Neural progenitor cell (in vitro differentiated cells): ENCODE data around the gene SUDS3. TPM values are rescaled to one million over a fixed set of nuclear protein-coding genes. Genes with fewer than 3 reads are reported as not detected.

Source experiments
- DNase-seq: peaks from one replicate; pipeline ENCODE4 v3.0.0-alpha.2; 2016; ENCODE audit warnings: low spot score
- H2AFZ ChIP-seq: fragments of 200-600 bp; sonication (generic); replicated peaks from 2 replicates; pipeline ENCODE4 v1.6.1; 2016; ENCODE audit warnings: antibody characterized with exemption
- H3F3A ChIP-seq: fragments of 200-600 bp; sonication (generic); 2 replicates; pipeline ENCODE4 v1.6.1; 2016; ENCODE audit warnings: antibody characterized with exemption, low read depth
- H3K27ac ChIP-seq: fragments of 200-600 bp; sonication (generic); 2 replicates; pipeline ENCODE4 v1.5.1; 2016; ENCODE audit warnings: mild to moderate bottlenecking
- H3K27me3 ChIP-seq: fragments of 200-600 bp; sonication (generic); 2 replicates; pipeline ENCODE4 v1.6.1; 2016; ENCODE audit warnings: mild to moderate bottlenecking, moderate library complexity
- H3K36me3 ChIP-seq: fragments of 200-600 bp; sonication (generic); 2 replicates; pipeline ENCODE4 v1.5.1; 2016
- H3K4me1 ChIP-seq: fragments of 200-600 bp; sonication (generic); 2 replicates; pipeline ENCODE4 v1.6.1; 2016; ENCODE audit warnings: mixed run types
- H3K4me2 ChIP-seq: fragments of 200-600 bp; sonication (generic); 2 replicates; pipeline ENCODE4 v1.6.1; 2016
- H3K4me3 ChIP-seq: fragments of 200-600 bp; sonication (generic); 2 replicates; pipeline ENCODE4 v1.5.1; 2016
- H3K79me2 ChIP-seq: fragments of 200-600 bp; sonication (generic); 2 replicates; pipeline ENCODE4 v1.6.1; 2016; ENCODE audit warnings: low read depth
- H3K9ac ChIP-seq: fragments of 200-600 bp; sonication (generic); 2 replicates; pipeline ENCODE4 v1.6.1; 2016
- H3K9me3 ChIP-seq: fragments of 200-600 bp; sonication (generic); 2 replicates; pipeline ENCODE4 v1.5.1; 2016; ENCODE audit warnings: low read depth
- H4K20me1 ChIP-seq: fragments of 200-600 bp; sonication (generic); 2 replicates; pipeline ENCODE4 v1.6.1; 2016; ENCODE audit warnings: low read depth
- H3K27ac Mint-ChIP-seq: 3 replicates; pipeline ENCODE4 v1.8.0; 2021; ENCODE audit warnings: mixed read lengths
- H3K27me3 Mint-ChIP-seq: 2 replicates; pipeline ENCODE4 v1.8.0; 2022; ENCODE audit warnings: low read depth, mild to moderate bottlenecking, inconsistent platforms, moderate library complexity, mixed read lengths; ENCODE audit not compliant: insufficient read depth
- H3K36me3 Mint-ChIP-seq: 3 replicates; pipeline ENCODE4 v1.8.0; 2021; ENCODE audit warnings: mixed read lengths
- H3K4me1 Mint-ChIP-seq: 3 replicates; pipeline ENCODE4 v1.8.0; 2021; ENCODE audit warnings: mixed read lengths
- H3K4me3 Mint-ChIP-seq: 3 replicates; pipeline ENCODE4 v1.8.0; 2021; ENCODE audit warnings: mild to moderate bottlenecking, moderate library complexity, mixed read lengths
- H3K9me3 Mint-ChIP-seq: 3 replicates; pipeline ENCODE4 v1.8.0; 2020; ENCODE audit warnings: mixed read lengths
- CTCF ChIP-seq: fragments of 200-600 bp; sonication (generic); IDR thresholded peaks from 2 replicates; pipeline ENCODE4 v1.5.1; 2017; ENCODE audit warnings: antibody characterized with exemption, mild to moderate bottlenecking
- EZH2 ChIP-seq: fragments of 200-600 bp; sonication (generic); IDR thresholded peaks from 2 replicates; pipeline ENCODE4 v1.6.1; 2017; ENCODE audit warnings: antibody characterized with exemption, mild to moderate bottlenecking, moderate library complexity
- EZH2phosphoT487 ChIP-seq: fragments of 200-600 bp; sonication (generic); IDR thresholded peaks from 2 replicates; pipeline ENCODE4 v1.6.1; 2017; ENCODE audit warnings: antibody characterized with exemption
- total RNA-seq: library from RNA; depleted of rRNA; stranded (reverse); fragments of >200 nt; gene quantifications from 2 replicates; pipeline ENCODE4 v1.2.3, GENCODE V29; 2015; ENCODE audit warnings: low replicate concordance

Gene SUDS3
- total RNA-seq, 1 donor from 2014 or later: 64.3 TPM

GRCh38 chr12:118446247-118446646, 69.9 kb downstream of the SUDS3 start:
- no peak overlapping the region for H3K4me3 Mint-ChIP-seq
- no peak for DNase-seq

GRCh38 chr12:118447181-118447580, 70.8 kb downstream of the SUDS3 start:
- Mint-ChIP-seq H3K27me3 (peaks cover 3% of the 10 kb centered on the region), H3K36me3 (no peaks in the 10 kb centered on the region), H3K27ac (no peak overlapping the region)

More at GRCh38 chr12:118446247-118446646, 69.9 kb downstream of the SUDS3 start:
- H3K9ac ChIP-seq: no peak overlapping the region
- H3K36me3 Mint-ChIP-seq: no peaks in the 10 kb centered on the region
- no peak overlapping the region for H3K4me3 ChIP-seq
- H3K27me3 Mint-ChIP-seq: peaks cover 3% of the 10 kb centered on the region
- H3K4me2 ChIP-seq: no peak overlapping the region
- H3K27ac ChIP-seq: no peak overlapping the region
- H2AFZ ChIP-seq: no peak overlapping the region
- TF ChIP-seq EZH2 (no peak), CTCF (peak; percentile 10), EZH2phosphoT487 (no peak)
- H3K36me3 ChIP-seq: no peaks in the 10 kb centered on the region
- H3F3A ChIP-seq: no peaks in the 10 kb centered on the region
- H3K27me3 ChIP-seq: no peaks in the 10 kb centered on the region
- H3K79me2 ChIP-seq: no peaks in the 10 kb centered on the region
- no peak overlapping the region for H3K27ac Mint-ChIP-seq
- no peaks in the 10 kb centered on the region for H3K9me3 ChIP-seq
- no peaks in the 10 kb centered on the region for H4K20me1 ChIP-seq
- no peaks in the 10 kb centered on the region for H3K4me1 ChIP-seq
- H3K9me3 Mint-ChIP-seq: no peaks in the 10 kb centered on the region
- peaks cover 5% of the 10 kb centered on the region for H3K4me1 Mint-ChIP-seq

DNA sequence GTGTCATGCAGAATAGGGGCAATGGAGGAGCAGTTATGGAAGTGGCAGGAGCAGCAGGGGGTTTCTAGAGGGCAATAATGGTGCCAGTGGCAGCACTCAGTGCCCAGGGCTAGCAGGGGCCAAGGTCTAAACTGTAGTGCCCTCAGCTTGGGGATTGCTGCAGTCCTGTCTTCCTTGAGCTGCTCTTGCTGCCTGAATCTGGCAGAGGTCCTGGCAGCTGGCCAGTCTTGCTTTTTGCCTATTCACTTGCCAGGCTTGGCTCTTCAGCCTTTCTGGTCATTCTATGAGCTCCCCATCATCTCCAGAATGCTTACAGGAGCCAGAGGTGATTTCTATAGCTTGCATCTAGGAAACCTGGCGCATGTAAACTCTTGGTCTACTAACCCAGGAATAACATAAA, 72.0 kb downstream of the SUDS3 start:
- no peak overlapping the region for H3K4me3 Mint-ChIP-seq
- Histone ChIP-seq H3K9me3 (no peaks in the 10 kb centered on the region), H3K9ac (no peak overlapping the region), H3K4me1 (no peaks in the 10 kb centered on the region), H3K27ac (no peak overlapping the region), H3K4me2 (no peak overlapping the region), H3K36me3 (no peaks in the 10 kb centered on the region), H4K20me1 (no peaks in the 10 kb centered on the region), H2AFZ (no peak overlapping the region), H3K79me2 (no peaks in the 10 kb centered on the region), H3F3A (no peaks in the 10 kb centered on the region), H3K4me3 (no peak overlapping the region), H3K27me3 (no peaks in the 10 kb centered on the region)
- H3K9me3 Mint-ChIP-seq: no peaks in the 10 kb centered on the region
- no peak for TF ChIP-seq EZH2
- no peak for TF ChIP-seq CTCF
- no peak for TF ChIP-seq EZH2phosphoT487
- no peaks in the 10 kb centered on the region for H3K36me3 Mint-ChIP-seq
- no peak overlapping the region for H3K27ac Mint-ChIP-seq
- DNase-seq: no peak
- peaks cover 3% of the 10 kb centered on the region for H3K27me3 Mint-ChIP-seq
- H3K4me1 Mint-ChIP-seq: no peaks in the 10 kb centered on the region

More at GRCh38 chr12:118447181-118447580, 70.8 kb downstream of the SUDS3 start:
- H3K9me3 Mint-ChIP-seq: no peaks in the 10 kb centered on the region
- H3K36me3 ChIP-seq: no peaks in the 10 kb centered on the region
- TF ChIP-seq EZH2phosphoT487 (no peak), EZH2 (no peak), CTCF (no peak)
- DNase-seq: no peak
- no peak overlapping the region for H2AFZ ChIP-seq
- no peaks in the 10 kb centered on the region for H3F3A ChIP-seq
- no peaks in the 10 kb centered on the region for H3K79me2 ChIP-seq
- no peaks in the 10 kb centered on the region for H3K4me1 ChIP-seq
- H3K4me3 Mint-ChIP-seq: no peak overlapping the region
- H4K20me1 ChIP-seq: no peaks in the 10 kb centered on the region
- H3K27me3 ChIP-seq: no peaks in the 10 kb centered on the region
- H3K27ac ChIP-seq: no peak overlapping the region
- H3K4me2 ChIP-seq: no peak overlapping the region
- no peaks in the 10 kb centered on the region for H3K4me1 Mint-ChIP-seq
- H3K9ac ChIP-seq: no peak overlapping the region
- H3K4me3 ChIP-seq: no peak overlapping the region
- H3K9me3 ChIP-seq: no peaks in the 10 kb centered on the region

DNA sequence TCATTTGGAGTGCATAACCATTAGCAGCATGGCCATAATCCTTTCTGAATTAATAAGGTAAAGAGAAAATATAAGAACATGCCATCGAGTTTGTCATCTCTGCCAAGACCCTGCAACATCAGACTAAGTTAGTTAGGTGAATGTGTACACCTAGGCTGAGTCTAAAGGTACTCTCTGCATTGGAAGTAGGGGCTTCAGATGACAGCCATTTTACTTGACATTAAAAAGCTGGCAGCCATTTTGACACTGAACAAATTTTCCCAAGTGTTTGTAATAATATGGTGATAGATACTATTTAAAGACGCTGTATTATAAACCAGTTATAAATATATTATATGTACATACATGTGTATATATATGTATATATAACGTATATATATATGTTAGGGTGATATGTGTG, 79.0 kb downstream of the SUDS3 start:
- peaks cover 9% of the 10 kb centered on the region for H3K9me3 Mint-ChIP-seq
- no peak overlapping the region for H3K27ac ChIP-seq
- H3K27me3 ChIP-seq: no peaks in the 10 kb centered on the region
- no peak overlapping the region for H3K27ac Mint-ChIP-seq
- no peak for DNase-seq
- no peak overlapping the region for H3K4me2 ChIP-seq
- no peaks in the 10 kb centered on the region for H3K4me1 Mint-ChIP-seq
- no peak overlapping the region for H3K9ac ChIP-seq
- H3K36me3 Mint-ChIP-seq: no peaks in the 10 kb centered on the region
- no peaks in the 10 kb centered on the region for H3K4me1 ChIP-seq
- no peak overlapping the region for H3K4me3 ChIP-seq
- no peaks in the 10 kb centered on the region for H3K27me3 Mint-ChIP-seq
- H4K20me1 ChIP-seq: no peaks in the 10 kb centered on the region
- no peak for TF ChIP-seq EZH2phosphoT487
- TF ChIP-seq EZH2: no peak
- TF ChIP-seq CTCF: no peak
- H3K79me2 ChIP-seq: no peaks in the 10 kb centered on the region
- no peaks in the 10 kb centered on the region for H3F3A ChIP-seq
- H3K36me3 ChIP-seq: no peaks in the 10 kb centered on the region
- no peak overlapping the region for H2AFZ ChIP-seq
- no peaks in the 10 kb centered on the region for H3K9me3 ChIP-seq
- H3K4me3 Mint-ChIP-seq: no peak overlapping the region
